ENCODE results near the gene LTB4R.

DNA sequence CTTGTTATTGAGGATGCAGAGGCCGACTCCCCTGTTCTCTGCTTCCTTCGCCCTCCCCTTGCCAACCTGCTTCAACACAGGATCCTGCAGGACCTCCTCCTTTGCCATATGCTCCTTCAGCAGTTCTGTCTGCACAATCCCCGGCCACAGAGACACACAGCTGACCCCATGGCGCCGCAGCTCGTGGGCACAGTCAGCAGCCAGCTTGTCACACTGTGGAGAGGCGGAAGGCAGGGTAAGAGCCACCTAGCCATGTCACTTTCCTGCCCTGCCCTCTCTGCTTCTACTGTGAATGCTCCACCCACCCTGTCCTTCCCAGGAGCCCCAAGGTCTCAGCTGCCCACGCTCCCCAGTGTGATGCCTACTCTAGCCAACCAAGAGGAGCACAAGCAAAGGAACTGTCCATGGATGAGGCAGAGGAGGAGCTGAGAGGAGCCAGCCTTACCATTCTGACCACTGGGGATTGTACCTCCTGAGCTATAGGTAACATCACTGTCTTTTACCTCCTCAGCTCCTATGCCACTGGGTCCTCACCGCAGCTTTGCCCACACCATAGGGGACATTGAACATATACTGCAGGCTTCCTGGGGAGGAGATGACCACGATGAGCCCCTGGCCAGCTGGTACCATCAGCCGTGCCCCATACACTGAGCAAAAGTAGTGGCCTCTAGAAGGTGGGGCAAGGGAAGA lies 19.0 kb upstream of the LTB4R start:
- TF ChIP-seq, protein P1, sequence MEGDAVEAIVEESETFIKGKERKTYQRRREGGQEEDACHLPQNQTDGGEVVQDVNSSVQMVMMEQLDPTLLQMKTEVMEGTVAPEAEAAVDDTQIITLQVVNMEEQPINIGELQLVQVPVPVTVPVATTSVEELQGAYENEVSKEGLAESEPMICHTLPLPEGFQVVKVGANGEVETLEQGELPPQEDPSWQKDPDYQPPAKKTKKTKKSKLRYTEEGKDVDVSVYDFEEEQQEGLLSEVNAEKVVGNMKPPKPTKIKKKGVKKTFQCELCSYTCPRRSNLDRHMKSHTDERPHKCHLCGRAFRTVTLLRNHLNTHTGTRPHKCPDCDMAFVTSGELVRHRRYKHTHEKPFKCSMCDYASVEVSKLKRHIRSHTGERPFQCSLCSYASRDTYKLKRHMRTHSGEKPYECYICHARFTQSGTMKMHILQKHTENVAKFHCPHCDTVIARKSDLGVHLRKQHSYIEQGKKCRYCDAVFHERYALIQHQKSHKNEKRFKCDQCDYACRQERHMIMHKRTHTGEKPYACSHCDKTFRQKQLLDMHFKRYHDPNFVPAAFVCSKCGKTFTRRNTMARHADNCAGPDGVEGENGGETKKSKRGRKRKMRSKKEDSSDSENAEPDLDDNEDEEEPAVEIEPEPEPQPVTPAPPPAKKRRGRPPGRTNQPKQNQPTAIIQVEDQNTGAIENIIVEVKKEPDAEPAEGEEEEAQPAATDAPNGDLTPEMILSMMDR (IDR thresholded peaks at IDR 0.05) = no peak
- no peak for TF ChIP-seq POLR2A (IDR thresholded peaks at IDR 0.05)
- no peak for TF ChIP-seq POLR2AphosphoS5 (IDR thresholded peaks at IDR 0.05)
